Caco-2 (cell line): ENCODE measurements around the gene HECTD1. TPM values are rescaled to one million over a fixed set of nuclear protein-coding genes. Genes with fewer than 3 reads are reported as not detected.
"Not testable (repeated sequence)": the region's sequence is repeated elsewhere in the genome, so short reads cannot be mapped to it uniquely, and the experiment has no call there.

ENCODE experiments used
- BruUV-seq: library from RNA; stranded (reverse); fragments of 400-500 nt; replicated peaks from 2 replicates; lab custom pipeline; 2021; lab: Mats Ljungman, UMichigan
- CTCF ChIA-PET: fragments of 300-600 bp; sonication (Branson Sonifier 250); formaldehyde crosslinking; loops from one replicate; lab custom pipeline; 2022; ENCODE audit warnings: antibody characterized with exemption; lab: Charles Lee
- POLR2A ChIA-PET: fragments of 300-600 bp; sonication (Branson Sonifier 250); formaldehyde crosslinking; loops from one replicate; lab custom pipeline; 2022; ENCODE audit warnings: antibody characterized with exemption; lab: Charles Lee
- DNase-seq, 2 experiments: peaks; one replicate each; pipeline versions ENCODE4 v3.0.0 to v3.0.0-alpha.2; 2020 to 2022
- H3K27me3 ChIP-seq: replicated peaks from 2 replicates; pipeline ENCODE4 v1.6.0; 2011; ENCODE audit warnings: low read length; ENCODE audit not compliant: control insufficient read depth, insufficient read depth
- H3K36me3 ChIP-seq: 2 replicates; pipeline ENCODE4 v1.5.1; 2011; ENCODE audit warnings: low read length; ENCODE audit not compliant: control insufficient read depth, insufficient read depth
- H3K4me1 ChIP-seq: fragments of 250-450 bp; sonication (Bioruptor Pico); 2 replicates; pipeline ENCODE4 v1.5.1; 2020; ENCODE audit warnings: mild to moderate bottlenecking
- H3K4me3 ChIP-seq: 2 replicates; pipeline ENCODE4 v1.5.1; 2011; ENCODE audit warnings: low read depth, mild to moderate bottlenecking, control low read depth, low read length
- H3K9me3 ChIP-seq: fragments of 250-450 bp; sonication (Bioruptor Pico); 2 replicates; pipeline ENCODE4 v1.5.1; 2020; ENCODE audit warnings: mild to moderate bottlenecking, moderate library complexity
- H3K27ac Mint-ChIP-seq: one replicate; pipeline ENCODE4 v1.8.0; 2022; ENCODE audit warnings: mixed read lengths; ENCODE audit not compliant: unreplicated experiment
- H3K27me3 Mint-ChIP-seq: one replicate; pipeline ENCODE4 v1.8.0; 2022; ENCODE audit warnings: mixed read lengths; ENCODE audit not compliant: insufficient read depth, unreplicated experiment
- H3K36me3 Mint-ChIP-seq: one replicate; pipeline ENCODE4 v1.8.0; 2022; ENCODE audit warnings: mild to moderate bottlenecking, mixed read lengths; ENCODE audit not compliant: insufficient read depth, unreplicated experiment
- H3K4me1 Mint-ChIP-seq: one replicate; pipeline ENCODE4 v1.8.0; 2022; ENCODE audit warnings: low read depth, mixed read lengths; ENCODE audit not compliant: unreplicated experiment
- H3K4me3 Mint-ChIP-seq: one replicate; pipeline ENCODE4 v1.8.0; 2022; ENCODE audit warnings: mild to moderate bottlenecking, moderate library complexity, mixed read lengths; ENCODE audit not compliant: unreplicated experiment
- H3K9me3 Mint-ChIP-seq: one replicate; pipeline ENCODE4 v1.8.0; 2022; ENCODE audit warnings: mixed read lengths; ENCODE audit not compliant: unreplicated experiment
- CTCF ChIP-seq, 2 experiments: fragments of 200-600 bp in 1 of 2; IDR thresholded peaks; 1 replicate in 1 of 2; 2 replicates in 1 of 2; pipeline versions ENCODE4 v1.5.1 to v1.8.0; 2011 to 2022; ENCODE audit warnings: antibody characterized with exemption in 1 of 2, control low read depth in 1 of 2, inconsistent platforms in 1 of 2, low read depth in 1 of 2, low read length in 1 of 2, mild to moderate bottlenecking in 1 of 2, moderate library complexity in 1 of 2; ENCODE audit not compliant: insufficient read depth in 1 of 2, severe bottlenecking in 1 of 2, unreplicated experiment in 1 of 2
- intact Hi-C: fragments of 100-400 bp; cut with micrococcal nuclease; formaldehyde crosslinking; loops from one replicate; pipeline ENCODE4 v1.10.0; 2022; ENCODE audit not compliant: unreplicated experiment
- total RNA-seq: library from RNA; stranded (reverse); gene quantifications from 2 replicates; pipeline ENCODE4 v1.2.3, GENCODE V29; 2022

HECTD1 gene
- total RNA-seq, 1 experiment from 2014 or later, result 146 TPM

DNA sequence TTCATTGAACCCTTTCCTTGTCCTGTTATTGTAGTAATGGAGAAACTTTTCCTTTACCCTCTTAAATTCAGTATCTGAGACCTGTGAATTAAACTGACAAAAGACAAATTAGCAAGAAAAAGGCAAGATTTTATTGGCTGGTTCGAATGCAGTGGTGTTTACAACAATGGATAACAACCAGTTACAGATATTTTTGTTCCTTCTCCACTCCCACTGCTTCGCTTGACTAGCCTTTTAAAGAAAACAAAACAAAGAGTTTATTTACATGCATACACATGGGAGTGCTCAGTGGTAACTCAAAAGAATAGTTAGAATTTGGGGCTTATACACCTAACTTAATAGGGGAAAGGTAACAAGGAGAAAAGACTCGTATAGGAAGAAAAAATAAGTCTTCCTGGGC is 37.0 kb upstream of the HECTD1 start:
- POLR2A ChIA-PET, result no interaction called here
- no peak overlapping the region for H3K4me3 Mint-ChIP-seq
- no peak for TF ChIP-seq CTCF (IDR thresholded peaks at IDR 0.05; ENCODE audit: insufficient read depth in 1 of 2, low read depth in 1 of 2, low read length in 1 of 2, severe bottlenecking in 1 of 2, unreplicated experiment in 1 of 2)
- H3K9me3 Mint-ChIP-seq, result no peaks in the 10 kb centered on the region
- Histone ChIP-seq H3K4me1 (peaks cover 7% of the 10 kb centered on the region; the same call in 1 of the 2 replicates), H3K36me3 (no peaks in the 10 kb centered on the region), H3K4me3 (no peak overlapping the region), H3K9me3 (no peaks in the 10 kb centered on the region), H3K27me3 (no peaks in the 10 kb centered on the region)
- BruUV-seq, result no TSS peak
- intact Hi-C loops, result no loop called here
- H3K27me3 Mint-ChIP-seq, result no peaks in the 10 kb centered on the region
- CTCF ChIA-PET, result interaction anchor here (0.5 kb wide), 1 partner anchor 179 kb away, joined by 3 read pairs; no protein-coding TSS in a partner anchor
- no peaks in the 10 kb centered on the region for H3K36me3 Mint-ChIP-seq
- DNase-seq, result no peak
- H3K27ac Mint-ChIP-seq, result no peak overlapping the region
- H3K4me1 Mint-ChIP-seq, result peaks cover 13% of the 10 kb centered on the region

- no peaks in the 10 kb centered on the region for H3K9me3 ChIP-seq
- no peaks in the 10 kb centered on the region for H3K36me3 Mint-ChIP-seq
- no peaks in the 10 kb centered on the region for H3K36me3 ChIP-seq
- ChIA-PET CTCF (no interaction called here), POLR2A (no interaction called here)
- no peaks in the 10 kb centered on the region for H3K9me3 Mint-ChIP-seq
- H3K27me3 ChIP-seq, result no peaks in the 10 kb centered on the region
- H3K4me3 Mint-ChIP-seq, result no peak overlapping the region
- peak overlapping the region; percentile 27 for H3K27ac Mint-ChIP-seq
- intact Hi-C loops, result no loop called here
- H3K4me1 ChIP-seq, result peaks cover 7% of the 10 kb centered on the region; the same call in 1 of the 2 replicates
- no peaks in the 10 kb centered on the region for H3K27me3 Mint-ChIP-seq
- peaks cover 13% of the 10 kb centered on the region for H3K4me1 Mint-ChIP-seq
- BruUV-seq, result no TSS peak
- TF ChIP-seq CTCF (IDR thresholded peaks at IDR 0.05; ENCODE audit: insufficient read depth in 1 of 2, low read depth in 1 of 2, low read length in 1 of 2, severe bottlenecking in 1 of 2, unreplicated experiment in 1 of 2), result no peak
- no peak for DNase-seq
- H3K4me3 ChIP-seq, result no peak overlapping the region
Observed at GRCh38 chr14:31243860-31244259, 36.3 kb upstream of the HECTD1 start.

DNA sequence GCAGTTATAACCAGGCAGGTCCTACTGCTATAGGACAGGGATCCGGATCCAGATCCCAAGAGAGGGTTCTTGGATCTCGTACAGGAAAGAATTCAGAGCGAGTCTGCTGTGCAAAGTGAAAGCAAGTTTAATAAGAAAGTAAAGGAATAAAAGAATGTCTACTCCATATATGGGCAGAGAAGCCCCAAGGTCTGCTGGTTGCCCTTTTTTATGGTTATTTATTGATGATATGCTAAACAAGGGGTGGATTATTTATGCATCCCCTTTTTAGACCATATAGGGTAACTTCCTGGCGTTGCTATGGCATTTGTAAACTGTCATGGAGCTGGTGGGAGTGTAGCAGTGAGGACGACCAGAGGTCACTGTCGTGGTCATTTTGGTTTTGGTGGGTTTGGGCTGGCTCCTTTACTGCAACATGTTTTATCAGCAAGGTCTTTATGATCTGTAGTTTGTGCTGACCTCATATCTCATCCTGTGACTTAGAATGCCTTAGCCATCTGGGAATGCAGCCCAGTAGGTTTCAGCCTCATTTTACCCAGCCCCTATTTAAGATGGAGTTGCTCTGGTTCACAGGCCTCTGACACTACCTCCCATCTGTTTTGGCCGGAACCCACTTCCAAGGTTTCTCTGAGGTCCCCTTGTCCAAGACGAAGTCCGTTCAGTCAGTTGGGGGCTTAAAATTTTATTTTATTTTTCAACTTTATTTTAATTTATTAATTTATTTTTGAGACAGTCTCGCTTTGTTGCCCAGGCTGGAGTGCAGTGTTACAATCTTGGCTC is 34.8 kb upstream of the HECTD1 start:
- H3K27ac Mint-ChIP-seq, H3K36me3 Mint-ChIP-seq, H3K9me3 Mint-ChIP-seq, H3K27me3 ChIP-seq, H3K4me1 ChIP-seq, H3K4me3 ChIP-seq, intact Hi-C loops, H3K9me3 ChIP-seq, H3K4me3 Mint-ChIP-seq, DNase-seq, CTCF ChIA-PET, POLR2A ChIA-PET, H3K27me3 Mint-ChIP-seq, BruUV-seq, H3K36me3 ChIP-seq: not testable (repeated sequence)
- peaks cover 13% of the 10 kb centered on the region for H3K4me1 Mint-ChIP-seq
